NCI-H460 (cell line): Measurements from ENCODE around the gene ITPR1. TPM values are rescaled to one million over a fixed set of nuclear protein-coding genes. Genes with fewer than 3 reads are reported as not detected.
"Not testable (repeated sequence)": the region's sequence is repeated elsewhere in the genome, so short reads cannot be mapped to it uniquely, and the experiment has no call there.

Source experiments
- DNase-seq: peaks from one replicate; pipeline ENCODE4 v3.0.0-alpha.2; 2016; ENCODE audit warnings: low read depth; ENCODE audit errors: extremely low read depth
- polyA plus RNA-seq: library from polyadenylated mRNA; depleted of rRNA; stranded (reverse); fragments of >200 nt; gene quantifications from 2 replicates; pipeline ENCODE4 v1.2.3, GENCODE V29; 2014; cell fraction: nucleus; rRNA removed
- total RNA-seq: library from RNA; depleted of rRNA; stranded (reverse); fragments of >200 nt; shearing (Covaris generic); gene quantifications from 2 replicates; pipeline ENCODE4 v1.2.3, GENCODE V29; 2014; rRNA removed

Gene ITPR1
- 41.3 and 44.9 TPM in 2 replicates for total RNA-seq
- polyA plus RNA-seq, result 21.1 and 31.3 TPM in 2 replicates

DNA sequence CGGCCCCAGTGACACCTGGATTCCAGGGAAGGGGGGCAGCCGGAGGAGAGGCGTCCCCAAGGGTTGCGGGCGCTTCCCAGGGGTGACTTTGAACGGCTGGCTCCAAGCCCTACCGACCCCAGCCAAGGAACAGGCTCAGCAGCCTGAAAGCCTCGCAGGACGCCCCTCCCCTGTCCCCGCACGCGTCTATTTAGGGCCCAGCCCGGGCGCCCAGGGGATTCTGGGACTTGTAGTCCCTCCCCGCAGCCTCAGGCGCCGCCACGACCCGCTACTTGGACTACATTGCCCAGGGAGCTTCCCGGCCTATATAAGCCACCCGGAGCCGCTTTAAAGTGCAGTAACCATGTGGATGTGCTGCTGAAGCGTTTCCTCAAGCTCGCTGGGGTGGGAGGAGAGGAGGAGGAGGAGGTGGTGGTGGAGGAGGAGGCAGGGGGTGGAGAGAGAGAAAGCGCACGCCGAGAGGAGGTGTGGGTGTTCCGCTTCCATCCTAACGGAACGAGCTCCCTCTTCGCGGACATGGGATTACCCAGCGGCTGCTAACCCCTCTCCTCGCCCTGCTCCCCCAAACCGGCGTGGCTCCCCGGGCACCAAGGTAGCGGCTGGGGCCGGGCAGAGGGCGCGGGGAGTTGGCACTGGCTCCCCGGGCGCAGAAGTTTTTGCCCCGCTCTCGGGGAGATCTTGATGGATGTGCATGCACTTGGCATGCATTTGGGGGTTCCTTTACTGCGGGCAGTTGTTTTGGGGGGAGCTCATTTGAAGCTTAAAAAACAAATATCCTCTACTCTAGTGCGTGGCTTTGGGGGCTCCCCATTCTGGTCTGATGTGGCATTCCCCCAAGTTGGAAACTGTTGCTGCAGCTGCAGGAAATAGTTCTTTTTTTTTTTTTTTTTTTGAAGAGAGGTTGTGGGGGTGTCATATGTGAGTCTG lies at the start of gene ITPR1:
ITPR1 (plus strand) TSS at position 335 of the 927 bp plus-strand sequence. CDS start 23,144 bp downstream, outside the sequence.
- peak; percentile 96 for DNase-seq

GRCh38 chr3:4447295-4447999 lies 45.7 kb upstream of the ITPR1 start:
- DNase-seq, result no peak

- DNase-seq, result no peak
These were observed 45.0 kb upstream of the ITPR1 start for GRCh38 chr3:4448187-4448586.

DNA sequence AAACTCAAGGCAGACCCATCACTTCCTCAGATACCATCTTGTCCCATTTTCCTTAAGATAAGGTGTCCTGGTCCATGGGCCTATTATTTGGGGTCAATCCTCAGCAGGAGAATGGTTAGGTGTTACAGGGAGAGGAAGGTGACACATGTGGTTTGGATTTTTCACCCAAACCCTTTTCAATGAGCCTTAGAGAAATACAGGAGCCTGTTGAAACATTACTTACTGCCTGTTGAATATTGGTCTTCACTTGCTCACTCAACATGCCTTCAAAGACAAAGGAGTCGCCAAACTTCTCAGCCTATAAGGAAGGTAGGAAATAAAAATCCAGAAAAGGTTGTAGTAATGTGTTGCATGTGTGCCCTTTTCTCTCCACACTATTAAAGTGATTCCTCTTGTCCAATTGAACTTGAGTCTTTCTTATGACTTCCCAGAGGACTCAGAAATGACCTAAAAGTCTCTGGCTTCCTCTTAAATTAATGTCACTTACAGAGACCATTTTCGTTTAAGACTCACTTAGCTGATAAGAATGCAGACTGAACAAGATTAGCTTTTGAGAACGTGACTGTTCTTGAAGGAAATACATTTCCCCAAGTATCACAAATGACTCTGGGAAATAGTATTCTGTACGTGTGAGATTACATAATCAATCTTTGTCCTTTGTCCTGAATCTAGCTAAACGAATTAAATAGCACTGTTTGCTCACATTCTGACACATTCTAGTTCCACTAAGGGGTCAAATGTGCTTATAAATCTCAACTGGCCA lies 43.9 kb upstream of the ITPR1 start:
- DNase-seq, result no peak

GRCh38 chr3:4454142-4454541 lies 39.0 kb upstream of the ITPR1 start:
- DNase-seq, result no peak

GRCh38 chr3:4456780-4457179 lies 36.4 kb upstream of the ITPR1 start:
- DNase-seq, result not testable (repeated sequence)

DNA sequence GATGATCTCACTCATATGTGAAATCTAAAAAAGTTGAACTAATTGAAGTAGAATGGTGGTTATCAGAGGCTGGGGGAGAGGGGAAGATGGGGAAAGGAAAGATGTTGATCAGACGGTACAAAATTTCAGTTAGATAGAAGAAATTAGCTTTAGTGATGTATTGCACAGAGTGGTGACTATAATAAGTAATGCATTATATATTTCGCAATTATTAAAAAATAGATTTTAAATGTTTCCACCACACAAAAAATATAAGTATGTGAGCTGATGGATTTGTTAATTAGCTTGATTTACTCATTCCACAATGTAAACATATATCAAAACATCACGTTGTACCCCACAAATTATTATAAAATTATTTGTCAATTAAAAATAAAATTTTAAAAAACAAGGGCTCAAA lies 34.2 kb upstream of the ITPR1 start:
- no peak for DNase-seq

- DNase-seq, result no peak
These were observed 32.8 kb upstream of the ITPR1 start for GRCh38 chr3:4460334-4460733.

DNA sequence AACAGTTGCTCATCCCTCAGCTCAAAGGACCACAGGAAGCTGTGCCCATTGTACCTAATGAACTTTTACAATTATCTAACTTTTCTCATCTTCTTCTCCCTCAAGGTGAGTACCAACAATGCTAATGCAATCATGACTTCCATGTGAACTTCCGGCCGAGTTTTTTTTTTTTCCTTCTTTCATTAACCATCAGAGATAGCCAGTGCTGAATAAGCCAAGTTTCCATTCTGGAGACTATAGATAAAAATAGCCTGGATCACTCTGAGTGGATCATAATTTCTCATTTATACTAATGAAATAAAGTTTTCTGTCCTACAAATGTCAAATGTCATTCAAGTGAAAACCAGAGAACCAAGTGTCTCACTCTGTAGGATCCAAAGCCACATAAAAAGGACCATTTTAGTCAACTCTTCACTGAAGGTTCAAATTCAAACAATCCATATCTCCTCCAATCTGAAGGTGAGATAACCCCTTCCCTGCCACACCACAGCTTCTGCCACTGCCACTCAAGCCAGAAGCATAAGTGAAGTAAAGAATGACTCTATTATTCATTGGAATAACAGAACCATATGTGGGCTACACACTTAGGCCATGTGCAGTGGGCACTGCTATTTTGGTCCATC lies 31.6 kb upstream of the ITPR1 start:
- DNase-seq, result no peak

DNA sequence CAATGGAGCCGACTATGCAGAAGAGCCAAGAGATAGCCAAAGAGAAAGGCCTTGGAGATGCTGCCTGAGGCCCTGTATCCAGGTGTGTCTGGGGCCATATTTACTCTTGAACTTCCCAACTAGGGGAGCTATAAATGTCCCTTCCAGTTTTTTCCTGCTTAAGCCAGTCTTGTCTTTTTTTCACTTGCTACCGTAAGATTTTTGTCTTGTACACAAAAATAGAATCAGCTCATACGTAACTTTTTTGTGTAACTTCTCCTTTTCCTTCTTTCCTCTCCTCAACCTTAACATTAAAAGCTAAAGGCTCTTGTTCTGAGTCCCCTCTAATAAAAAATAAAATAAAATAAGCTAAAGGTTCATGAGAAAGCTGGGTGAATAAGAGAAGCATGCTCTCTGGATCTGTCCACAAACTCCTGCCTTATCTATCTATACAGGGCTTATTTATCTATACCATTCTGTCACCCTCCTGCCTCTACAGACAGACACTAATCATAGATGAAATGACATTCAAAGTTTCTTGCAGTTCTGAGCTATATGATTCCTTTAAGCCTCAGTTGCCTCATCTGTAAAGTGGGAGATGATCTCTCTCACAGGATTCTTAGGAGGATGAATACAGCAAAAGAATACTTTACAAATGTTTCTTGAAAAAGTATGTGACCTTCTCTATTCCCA lies 30.6 kb upstream of the ITPR1 start:
- DNase-seq, result no peak

DNA sequence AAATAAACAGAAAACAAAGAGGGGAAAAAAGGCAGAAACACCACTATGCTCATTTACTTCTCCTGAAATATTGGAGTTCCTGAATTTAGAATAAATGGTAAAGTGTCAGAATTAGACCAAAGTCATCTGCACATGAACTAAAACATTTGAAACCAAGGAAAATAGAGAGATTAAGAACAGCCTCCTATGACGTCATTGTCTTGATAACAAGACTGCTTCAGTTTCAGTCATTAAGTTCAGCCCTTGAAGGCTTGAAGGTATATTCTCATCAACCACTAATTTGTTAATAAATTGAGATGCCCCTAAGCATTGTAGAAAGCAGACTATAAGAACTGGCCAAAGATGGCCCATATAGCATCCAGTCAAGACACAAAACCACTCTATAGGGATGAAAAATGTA lies 28.6 kb upstream of the ITPR1 start:
- no peak for DNase-seq

- peak; percentile 62 for DNase-seq
These were observed 26.2 kb upstream of the ITPR1 start, which contains the start of gene SUMF1 for GRCh38 chr3:4466741-4467521. TSS of gene SUMF1 (minus strand) at chr3:4467269. CDS start at chr3:4467245, 24 bp downstream.

- no peak for DNase-seq
These were observed 25.7 kb upstream of the ITPR1 start for GRCh38 chr3:4467522-4467867.

DNA sequence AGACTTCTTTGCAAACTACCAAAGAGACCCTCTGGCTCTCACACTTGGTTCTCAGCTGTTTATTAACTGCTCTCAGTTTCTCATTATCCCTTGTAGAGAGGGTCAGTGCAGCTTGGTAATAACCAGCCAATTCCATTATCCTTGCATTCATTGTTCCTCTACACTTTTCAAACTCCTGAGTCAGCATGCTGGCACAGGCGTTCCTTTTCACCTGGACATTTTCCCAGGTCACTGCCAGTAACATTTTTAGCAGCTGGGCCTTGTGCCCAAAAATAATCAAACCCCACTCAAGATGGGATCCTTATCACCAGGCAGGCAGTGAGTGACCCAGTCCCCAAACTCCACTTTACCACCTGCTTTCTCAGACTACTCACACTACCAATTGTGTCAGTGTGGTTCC lies 21.2 kb upstream of the ITPR1 start:
- DNase-seq, result no peak

- DNase-seq, result no peak
These were observed 20.8 kb upstream of the ITPR1 start for GRCh38 chr3:4472312-4472711.

DNA sequence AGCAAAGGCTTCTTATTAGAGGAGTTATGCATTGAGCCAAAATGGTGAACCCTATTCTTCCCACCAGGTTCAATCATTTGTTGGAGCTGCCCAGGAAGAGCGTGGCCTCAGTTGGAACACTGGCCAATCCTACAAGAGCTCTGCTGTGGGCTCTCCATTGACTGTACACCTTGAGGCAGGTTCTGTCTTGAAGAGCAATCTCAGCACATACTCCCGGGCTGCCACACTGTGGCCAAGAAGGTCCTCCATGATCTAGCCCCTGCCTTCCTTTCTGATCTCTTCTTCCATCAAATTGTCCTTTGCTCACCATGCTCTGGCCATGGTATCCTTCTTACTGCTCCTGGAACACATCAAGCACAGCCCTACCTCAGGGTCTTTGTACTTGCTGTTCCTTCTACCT lies 20.4 kb upstream of the ITPR1 start:
- no peak for DNase-seq

GRCh38 chr3:4474683-4475490 lies 18.3 kb upstream of the ITPR1 start:
- DNase-seq, result peak; percentile 44

- DNase-seq, result no peak
These were observed 17.3 kb upstream of the ITPR1 start for GRCh38 chr3:4475804-4476203.
